Fibroblast of villous mesenchyme (primary cell): ENCODE measurements around the gene KAZN. TPM values are rescaled to one million over a fixed set of nuclear protein-coding genes. Genes with fewer than 3 reads are reported as not detected.

Experiments used
- DNase-seq: peaks from one replicate; pipeline ENCODE4 v3.0.0-alpha.2; 2010; ENCODE audit warnings: low read depth
- H3K4me3 ChIP-seq: 2 replicates; pipeline ENCODE4 v1.5.1; 2011; ENCODE audit warnings: low read depth, mild to moderate bottlenecking, low read length
- CTCF ChIP-seq: IDR thresholded peaks from 2 replicates; pipeline ENCODE4 v1.5.1; 2012; ENCODE audit warnings: low read depth, mild to moderate bottlenecking, low read length; ENCODE audit not compliant: insufficient read depth
- total RNA-seq: library from RNA; depleted of rRNA; stranded (reverse); fragments of >200 nt; gene quantifications from 2 replicates; pipeline ENCODE4 v1.2.3, GENCODE V29; 2012

The KAZN gene
- total RNA-seq, 1 donor = 8.6 TPM

- no peak overlapping the region for H3K4me3 ChIP-seq
- no peak for TF ChIP-seq CTCF
- DNase-seq = no peak
Observed at GRCh38 chr1:14648391-14648790, 49.9 kb downstream of the KAZN start.

- no peak for TF ChIP-seq CTCF
- no peak overlapping the region for H3K4me3 ChIP-seq
- DNase-seq = no peak
Observed at GRCh38 chr1:14648896-14649855, 50.7 kb downstream of the KAZN start.

GRCh38 chr1:14649976-14650375, 51.5 kb downstream of the KAZN start:
- DNase-seq = no peak
- TF ChIP-seq CTCF = no peak
- no peak overlapping the region for H3K4me3 ChIP-seq

GRCh38 chr1:14650951-14651350, 52.5 kb downstream of the KAZN start:
- no peak for DNase-seq
- no peak for TF ChIP-seq CTCF
- no peak overlapping the region for H3K4me3 ChIP-seq

GRCh38 chr1:14652840-14653239, 54.4 kb downstream of the KAZN start:
- no peak overlapping the region for H3K4me3 ChIP-seq
- TF ChIP-seq CTCF = no peak
- DNase-seq = no peak

GRCh38 chr1:14653461-14653960, 55.0 kb downstream of the KAZN start:
- H3K4me3 ChIP-seq = no peak overlapping the region
- DNase-seq = peak; percentile 4
- no peak for TF ChIP-seq CTCF
